GM12878 (cell line): ENCODE results near the gene RPA3. TPM values are rescaled to one million over a fixed set of nuclear protein-coding genes. Genes with fewer than 3 reads are reported as not detected.

Source experiments
- ATAC-seq: fragments of 200-7000 bp; cut with Tn5 transposase; 3 replicates; pipeline ENCODE4 v1.9.1; 2020; ENCODE audit warnings: mild to moderate bottlenecking, moderate library complexity
- BruUV-seq: library from RNA; stranded (reverse); fragments of 400-500 nt; replicated peaks from 2 replicates; lab custom pipeline; 2021; lab: Mats Ljungman, UMichigan
- CTCF ChIA-PET: fragments of 300-600 bp; sonication (Branson Sonifier 250); formaldehyde crosslinking; extraction: SDS; loops from one replicate; lab custom pipeline; 2021; ENCODE audit warnings: inconsistent platforms; lab: Yijun Ruan, JAX
- POLR2A ChIA-PET: fragments of 350-600 bp; formaldehyde crosslinking; extraction: SDS; loops from one replicate; lab custom pipeline; 2021; ENCODE audit warnings: inconsistent platforms; lab: Charles Lee
- RAD21 ChIA-PET: fragments of 300-600 bp; sonication (Branson Sonifier 250); formaldehyde crosslinking; loops from one replicate; lab custom pipeline; 2023; ENCODE audit warnings: antibody characterized with exemption; ENCODE audit not compliant: unreplicated experiment; lab: Charles Lee
- SMC1A ChIA-PET: fragments of 300-600 bp; sonication (Branson Sonifier 250); formaldehyde crosslinking; loops from one replicate; lab custom pipeline; 2023; ENCODE audit not compliant: unreplicated experiment, uncharacterized antibody; lab: Charles Lee
- DNase-seq: peaks from one replicate; pipeline ENCODE4 v3.0.0-alpha.2; 2011; ENCODE audit warnings: low read depth, low spot score
- FAIRE-seq: peaks from 3 replicates; lab custom pipeline; 2011; peaks lifted over from hg19 to GRCh38; lab: Jason Lieb, UNC
- H2AFZ ChIP-seq: 2 replicates; pipeline ENCODE4 v1.6.0; 2011; ENCODE audit warnings: low read depth, low read length, control low read depth; ENCODE audit not compliant: control insufficient read depth
- H3K27ac ChIP-seq: 2 replicates; pipeline ENCODE4 v1.5.1; 2011; ENCODE audit warnings: control low read depth; ENCODE audit not compliant: control insufficient read depth, insufficient read depth
- H3K27me3 ChIP-seq, 2 experiments: replicated peaks in 1 of 2; 2 replicates each; pipeline versions ENCODE4 v1.6.0 to v1.6.1; 2011; ENCODE audit warnings: low read length in 1 of 2; ENCODE audit not compliant: control insufficient read depth in 2 of 2, insufficient read depth in 2 of 2
- H3K36me3 ChIP-seq, 2 experiments: 2 replicates each; pipeline ENCODE4 v1.5.1; 2011; ENCODE audit warnings: low read length in 1 of 2; ENCODE audit not compliant: control insufficient read depth in 2 of 2, insufficient read depth in 2 of 2
- H3K4me1 ChIP-seq: 2 replicates; pipeline ENCODE4 v1.6.1; 2011; ENCODE audit warnings: mild to moderate bottlenecking, low read length, moderate library complexity, mixed read lengths; ENCODE audit not compliant: control insufficient read depth, insufficient read depth
- H3K4me2 ChIP-seq: 2 replicates; pipeline ENCODE4 v1.6.0; 2011; ENCODE audit warnings: control low read depth; ENCODE audit not compliant: control insufficient read depth, insufficient read depth
- H3K4me3 ChIP-seq: fragments of 200-600 bp; sonication (generic); 2 replicates; pipeline ENCODE4 v1.5.1; 2016
- H3K79me2 ChIP-seq: 2 replicates; pipeline ENCODE4 v1.6.0; 2011; ENCODE audit warnings: low read length; ENCODE audit not compliant: control insufficient read depth, insufficient read depth
- H3K9ac ChIP-seq: 2 replicates; pipeline ENCODE4 v1.8.0; 2011; ENCODE audit warnings: low read length, control low read depth, mixed read lengths; ENCODE audit not compliant: control insufficient read depth, insufficient read depth
- H3K9me3 ChIP-seq: replicated peaks from 3 replicates; pipeline ENCODE4 v1.5.1; 2011; ENCODE audit warnings: mild to moderate bottlenecking, low read length; ENCODE audit not compliant: control insufficient read depth, insufficient read depth
- H4K20me1 ChIP-seq: 2 replicates; pipeline ENCODE4 v1.6.0; 2011; ENCODE audit not compliant: control insufficient read depth, insufficient read depth
- BCL11A ChIP-seq: IDR thresholded peaks from 2 replicates; pipeline ENCODE4 v1.6.1; 2011; ENCODE audit warnings: low read depth, low read length
- BCL3 ChIP-seq: IDR thresholded peaks from 2 replicates; pipeline ENCODE4 v1.6.1; 2011; ENCODE audit warnings: borderline replicate concordance, low read depth, mild to moderate bottlenecking, moderate library complexity, low read length; ENCODE audit not compliant: insufficient read depth, poor library complexity, severe bottlenecking
- EP300 ChIP-seq, 2 experiments: fragments of 150-350 bp in 1 of 2; IDR thresholded peaks; 2 replicates each; pipeline ENCODE4 v1.6.1; 2011 to 2012; ENCODE audit warnings: low read depth in 2 of 2, low read length in 2 of 2, borderline replicate concordance in 1 of 2, improper control_type of control experiment in 1 of 2, inconsistent platforms in 1 of 2; ENCODE audit not compliant: control insufficient read depth in 1 of 2
- FOXK2 ChIP-seq: fragments of 450-650 bp; IDR thresholded peaks from 2 replicates; pipeline ENCODE4 v1.6.1; 2017; ENCODE audit warnings: mild to moderate bottlenecking, moderate library complexity
- GATAD2B ChIP-seq: fragments of 450-650 bp; conservative IDR thresholded peaks from 2 replicates; pipeline ENCODE4 v1.6.1; 2017; ENCODE audit warnings: low read depth, mild to moderate bottlenecking, moderate library complexity
- JUND ChIP-seq: IDR thresholded peaks from 2 replicates; pipeline ENCODE4 v1.6.1; 2012; ENCODE audit warnings: low read depth, mild to moderate bottlenecking, low read length, improper control_type of control experiment, moderate library complexity
- MEF2B ChIP-seq: fragments of 450-650 bp; IDR thresholded peaks from 2 replicates; pipeline ENCODE4 v1.6.1; 2018; ENCODE audit warnings: mild to moderate bottlenecking, moderate library complexity; ENCODE audit not compliant: partially characterized antibody, poor library complexity, severe bottlenecking
- NFIC ChIP-seq: IDR thresholded peaks from 2 replicates; pipeline ENCODE4 v1.6.1; 2012; ENCODE audit warnings: low read depth, mild to moderate bottlenecking, inconsistent platforms, low read length, moderate library complexity
- NFYA ChIP-seq: IDR thresholded peaks from 2 replicates; pipeline ENCODE4 v1.6.1; 2011; ENCODE audit warnings: low read depth, mild to moderate bottlenecking, low read length, improper control_type of control experiment, borderline replicate concordance
- RELA ChIP-seq: fragments of 450-650 bp; IDR thresholded peaks from 2 replicates; pipeline ENCODE4 v1.8.0; 2014; ENCODE audit warnings: borderline replicate concordance; ENCODE audit not compliant: partially characterized antibody
- SIN3A ChIP-seq: IDR thresholded peaks from 2 replicates; pipeline ENCODE4 v1.6.1; 2012; ENCODE audit warnings: low read depth, low read length, improper control_type of control experiment
- SP1 ChIP-seq: IDR thresholded peaks from one replicate; pipeline ENCODE4 v1.6.1; 2011; ENCODE audit warnings: low read depth, low read length
- SUZ12 ChIP-seq: fragments of 200-600 bp; sonication (generic); IDR thresholded peaks from one replicate; pipeline ENCODE4 v1.6.1; 2018; ENCODE audit warnings: antibody characterized with exemption, mild to moderate bottlenecking; ENCODE audit not compliant: unreplicated experiment
- USF2 ChIP-seq: IDR thresholded peaks from 2 replicates; pipeline ENCODE4 v1.6.1; 2011; ENCODE audit warnings: low read depth, low read length, improper control_type of control experiment, borderline replicate concordance
- ZNF24 ChIP-seq: fragments of 450-650 bp; IDR thresholded peaks from 2 replicates; pipeline ENCODE4 v1.6.1; 2017; ENCODE audit warnings: antibody characterized with exemption, mild to moderate bottlenecking
- ZNF274 ChIP-seq: IDR thresholded peaks from one replicate; pipeline ENCODE4 v1.8.0; 2011; ENCODE audit not compliant: insufficient read length, insufficient read depth
- ZNF687 ChIP-seq: fragments of 450-650 bp; IDR thresholded peaks from 2 replicates; pipeline ENCODE4 v1.6.1; 2017; ENCODE audit warnings: mild to moderate bottlenecking, moderate library complexity
- ZSCAN29 ChIP-seq: fragments of 450-650 bp; IDR thresholded peaks from 2 replicates; pipeline ENCODE4 v1.6.1; 2017; ENCODE audit warnings: mild to moderate bottlenecking, moderate library complexity
- WGBS: methylation state at CpG from one replicate; pipeline ENCODE4 v1.1.6; 2016; ENCODE audit warnings: low lambda C conversion rate; ENCODE audit not compliant: insufficient replicate concordance, insufficient coverage; ENCODE audit errors: missing lambda C conversion rate; 5-methylcytosine and 5-hydroxymethylcytosine counted together
- in situ Hi-C: fragments of 300-500 bp; cut with MboI; formaldehyde crosslinking; loops from 9 replicates; pipeline ENCODE4 v1.14.3; 2018; ENCODE audit warnings: mixed read lengths
- intact Hi-C: fragments of 100-400 bp; cut with micrococcal nuclease; formaldehyde crosslinking; loops from one replicate; pipeline ENCODE4 v1.14.2; 2022; ENCODE audit not compliant: unreplicated experiment
- polyA plus RNA-seq, 11 experiments: library from polyadenylated mRNA; depleted of rRNA in 4 of 11; unstranded in 6 of 11; stranded (reverse) in 5 of 11; fragments of >200 nt; fragmentation: Nextera tagmentation in 4 of 11; fragmentation: Illumina TruSeq in 1 of 11; extraction: Ambion mirVana in 4 of 11; extraction: Trizol in 1 of 11; gene quantifications; 1 replicate in 1 of 11; 2 replicates in 10 of 11; pipeline versions ENCODE4 v1.2.1 to v1.2.3, GENCODE V29; 2011 to 2016; ENCODE audit warnings: inconsistent platforms in 2 of 11, missing spikeins in 2 of 11, low read depth in 1 of 11
- total RNA-seq, 4 experiments: library from RNA; depleted of rRNA in 3 of 4; stranded (reverse); fragments of >200 nt in 3 of 4; fragmentation: Illumina TruSeq in 1 of 4; extraction: Trizol in 1 of 4; gene quantifications; 2 replicates each; pipeline versions ENCODE4 v1.2.1 to v1.2.3, GENCODE V29; 2013 to 2021

The RPA3 gene
- total and polyA plus RNA-seq, 10 of the 15 experiments (the other 5 are each of a cell fraction or from before 2014, with no cell fraction given) = 60.2 to 343 (median 112) TPM

- no peak for TF ChIP-seq NFYA
- no peak for TF ChIP-seq GATAD2B
- TF ChIP-seq ZNF24 = no peak
- TF ChIP-seq SIN3A = no peak
- no peak for TF ChIP-seq NFIC
- TF ChIP-seq MEF2B = no peak
- TF ChIP-seq BCL3 = no peak
- TF ChIP-seq SP1 = no peak
- TF ChIP-seq SUZ12 = no peak
- no peak for TF ChIP-seq JUND
- TF ChIP-seq FOXK2 = no peak
- no peak for TF ChIP-seq RELA
- TF ChIP-seq EP300 (IDR thresholded peaks at IDR 0.05; ENCODE audit: borderline replicate concordance in 1 of 2, control insufficient read depth in 1 of 2, low read depth in 2 of 2, low read length in 2 of 2) = no peak
- no peak for TF ChIP-seq BCL11A
- no peak for TF ChIP-seq ZSCAN29
- TF ChIP-seq USF2 = no peak
- TF ChIP-seq ZNF687 = no peak
- no peak for TF ChIP-seq ZNF274
- no peaks in the 10 kb centered on the region for H3K79me2 ChIP-seq
- H3K4me3 ChIP-seq = no peak overlapping the region
- H3K36me3 ChIP-seq = no peaks in the 10 kb centered on the region
- ChIA-PET POLR2A (interaction anchor here (1.5 to 2.9 kb wide), 2 partner anchors 8 to 14 kb away, joined by 4 to 14 read pairs; no protein-coding TSS in a partner anchor), SMC1A (interaction anchor here (1.0 kb wide), 1 partner anchor 23 kb away, joined by 3 read pairs; no protein-coding TSS in a partner anchor), CTCF (no interaction called here), RAD21 (interaction anchor here (1.0 kb wide), 1 partner anchor 23 kb away, joined by 3 read pairs; no protein-coding TSS in a partner anchor)
- no peak for ATAC-seq
- WGBS = 74% methylated on average over 2 of the region's 2 CpGs
- peaks cover 18% of the 10 kb centered on the region; the same call in 1 of the 2 replicates for H3K4me1 ChIP-seq
- no peak for DNase-seq
- no peak for FAIRE-seq
- no peak overlapping the region for H3K9ac ChIP-seq
- no peaks in the 10 kb centered on the region for H4K20me1 ChIP-seq
- no TSS peak for BruUV-seq
- in situ Hi-C loops (no loop called here), intact Hi-C loops (no loop called here)
- H3K27me3 ChIP-seq = no peaks in the 10 kb centered on the region
- no peaks in the 10 kb centered on the region; the same call in 2 of the 3 replicates for H3K9me3 ChIP-seq
- no peak overlapping the region; the same call in 1 of the 2 replicates for H3K4me2 ChIP-seq
- no peak overlapping the region for H3K27ac ChIP-seq
- H2AFZ ChIP-seq = no peak overlapping the region
Measured at GRCh38 chr7:7705318-7705717, 13.1 kb downstream of the RPA3 start.
